Breast epithelium (tissue), 3 donors: ENCODE measurements around the gene GCC2.

ENCODE experiments used
- CTCF ChIP-seq, 3 donors: fragments of 450-650 bp; IDR thresholded peaks; one replicate each; pipeline ENCODE4 v1.5.1; 2016 to 2017; ENCODE audit warnings: antibody characterized with exemption in 3 of 3, mild to moderate bottlenecking in 3 of 3, moderate library complexity in 3 of 3
- POLR2A ChIP-seq: fragments of 450-650 bp; IDR thresholded peaks from one replicate; pipeline ENCODE4 v1.6.1; 2016; ENCODE audit warnings: antibody characterized with exemption, mild to moderate bottlenecking, moderate library complexity
- POLR2AphosphoS5 ChIP-seq, 3 donors: sonication (generic); formaldehyde crosslinking; IDR thresholded peaks; one replicate each; pipeline ENCODE4 v1.6.1; 2017; ENCODE audit warnings: antibody characterized with exemption in 3 of 3

GRCh38 chr2:108423502-108424251 is 25.3 kb upstream of the GCC2 start:
- TF ChIP-seq CTCF (IDR thresholded peaks at IDR 0.05) (no peak), POLR2A (no peak), POLR2AphosphoS5 (IDR thresholded peaks at IDR 0.05) (no peak)
